SK-N-SH (cell line): ENCODE measurements around the gene CD83.

Experiments used
- EZH2phosphoT487 ChIP-seq: fragments of 200-600 bp; sonication (generic); IDR thresholded peaks from 2 replicates; pipeline ENCODE4 v1.6.1; 2017; ENCODE audit warnings: low read depth, mixed run types, mild to moderate bottlenecking, antibody characterized with exemption, moderate library complexity, borderline replicate concordance
- MAX ChIP-seq: IDR thresholded peaks from 2 replicates; pipeline ENCODE4 v1.4.0; 2012; ENCODE audit warnings: low read depth
- POLR2AphosphoS5 ChIP-seq: IDR thresholded peaks from 2 replicates; pipeline ENCODE4 v1.6.1; 2012; ENCODE audit warnings: low read depth, low read length
- TAF1 ChIP-seq: IDR thresholded peaks from 2 replicates; pipeline ENCODE4 v1.6.1; 2012; ENCODE audit warnings: low read depth, mild to moderate bottlenecking, low read length, moderate library complexity, borderline replicate concordance

GRCh38 chr6:14079433-14079832, 38.1 kb upstream of the CD83 start:
- TF ChIP-seq MAX (no peak), POLR2AphosphoS5 (no peak), TAF1 (no peak), EZH2phosphoT487 (no peak)
